ENCODE results near the gene RAB1B.

RAB1B gene

DNA sequence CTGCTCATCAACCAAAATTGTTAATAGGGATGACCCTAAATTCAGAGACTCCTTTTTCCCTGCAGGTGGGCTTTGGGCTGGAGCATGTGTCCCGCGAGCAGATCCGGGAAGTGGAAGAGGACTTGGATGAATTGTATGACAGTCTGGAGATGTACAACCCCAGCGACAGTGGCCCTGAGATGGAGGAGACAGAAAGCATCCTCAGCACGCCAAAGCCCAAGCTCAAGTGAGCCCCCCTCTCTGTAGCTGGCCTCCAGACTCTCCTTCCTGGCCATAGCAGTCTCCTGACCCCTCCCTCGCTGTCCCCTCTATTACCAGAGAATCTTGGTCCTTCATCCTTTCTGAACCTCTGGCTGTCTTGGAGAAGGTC is 47.9 kb upstream of the RAB1B start:
- TF ChIP-seq RARB (CRISPR knock-in tag; IDR thresholded peaks at IDR 0.05) (no peak), BACH2 (CRISPR knock-in tag; IDR thresholded peaks at IDR 0.05; ENCODE audit: borderline replicate concordance) (no peak), ISL1 (CRISPR knock-in tag; IDR thresholded peaks at IDR 0.05) (no peak), ZNF70 (CRISPR knock-in tag; IDR thresholded peaks at IDR 0.05) (no peak), ZFP30 (CRISPR knock-in tag; IDR thresholded peaks at IDR 0.05) (no peak), ESRRG (CRISPR knock-in tag; IDR thresholded peaks at IDR 0.05) (no peak), CSRNP3 (CRISPR knock-in tag; IDR thresholded peaks at IDR 0.05) (no peak), CSDC2 (CRISPR knock-in tag; IDR thresholded peaks at IDR 0.05) (no peak), ARNTL (CRISPR knock-in tag; IDR thresholded peaks at IDR 0.05; ENCODE audit: borderline replicate concordance, low read depth) (no peak)
- TF ChIP-seq, protein P1, sequence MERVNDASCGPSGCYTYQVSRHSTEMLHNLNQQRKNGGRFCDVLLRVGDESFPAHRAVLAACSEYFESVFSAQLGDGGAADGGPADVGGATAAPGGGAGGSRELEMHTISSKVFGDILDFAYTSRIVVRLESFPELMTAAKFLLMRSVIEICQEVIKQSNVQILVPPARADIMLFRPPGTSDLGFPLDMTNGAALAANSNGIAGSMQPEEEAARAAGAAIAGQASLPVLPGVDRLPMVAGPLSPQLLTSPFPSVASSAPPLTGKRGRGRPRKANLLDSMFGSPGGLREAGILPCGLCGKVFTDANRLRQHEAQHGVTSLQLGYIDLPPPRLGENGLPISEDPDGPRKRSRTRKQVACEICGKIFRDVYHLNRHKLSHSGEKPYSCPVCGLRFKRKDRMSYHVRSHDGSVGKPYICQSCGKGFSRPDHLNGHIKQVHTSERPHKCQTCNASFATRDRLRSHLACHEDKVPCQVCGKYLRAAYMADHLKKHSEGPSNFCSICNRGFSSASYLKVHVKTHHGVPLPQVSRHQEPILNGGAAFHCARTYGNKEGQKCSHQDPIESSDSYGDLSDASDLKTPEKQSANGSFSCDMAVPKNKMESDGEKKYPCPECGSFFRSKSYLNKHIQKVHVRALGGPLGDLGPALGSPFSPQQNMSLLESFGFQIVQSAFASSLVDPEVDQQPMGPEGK (CRISPR knock-in tag; IDR thresholded peaks at IDR 0.05; ENCODE audit: borderline replicate concordance): no peak
- TF ChIP-seq, protein P2, sequence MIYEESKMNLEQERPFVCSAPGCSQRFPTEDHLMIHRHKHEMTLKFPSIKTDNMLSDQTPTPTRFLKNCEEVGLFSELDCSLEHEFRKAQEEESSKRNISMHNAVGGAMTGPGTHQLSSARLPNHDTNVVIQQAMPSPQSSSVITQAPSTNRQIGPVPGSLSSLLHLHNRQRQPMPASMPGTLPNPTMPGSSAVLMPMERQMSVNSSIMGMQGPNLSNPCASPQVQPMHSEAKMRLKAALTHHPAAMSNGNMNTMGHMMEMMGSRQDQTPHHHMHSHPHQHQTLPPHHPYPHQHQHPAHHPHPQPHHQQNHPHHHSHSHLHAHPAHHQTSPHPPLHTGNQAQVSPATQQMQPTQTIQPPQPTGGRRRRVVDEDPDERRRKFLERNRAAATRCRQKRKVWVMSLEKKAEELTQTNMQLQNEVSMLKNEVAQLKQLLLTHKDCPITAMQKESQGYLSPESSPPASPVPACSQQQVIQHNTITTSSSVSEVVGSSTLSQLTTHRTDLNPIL (CRISPR knock-in tag; IDR thresholded peaks at IDR 0.05; ENCODE audit: low read depth): no peak

DNA sequence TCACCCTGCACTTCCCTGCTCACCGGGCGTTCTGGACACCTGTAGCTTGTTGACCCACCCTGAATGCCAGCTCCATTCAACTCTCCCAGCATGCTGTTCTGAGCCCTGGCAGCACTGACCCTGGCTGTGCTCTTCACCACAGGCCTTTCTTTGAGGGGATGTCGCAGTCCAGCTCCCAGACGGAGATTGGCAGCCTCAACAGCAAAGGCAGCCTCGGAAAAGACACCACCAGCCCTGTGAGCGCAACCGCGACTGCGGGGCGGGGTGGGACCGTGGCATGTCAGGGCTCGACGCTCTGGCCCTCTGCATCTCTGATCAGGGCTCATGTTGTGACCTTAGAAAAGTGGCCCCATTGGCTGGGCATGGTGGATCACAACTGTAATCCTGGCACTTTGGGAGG is 47.4 kb upstream of the RAB1B start:
- ATAC-seq: no peak
- TF ChIP-seq CSRNP3 (CRISPR knock-in tag; IDR thresholded peaks at IDR 0.05): no peak
- TF ChIP-seq ZC3H10 (CRISPR knock-in tag; IDR thresholded peaks at IDR 0.05): no peak
- TF ChIP-seq TCF4 (CRISPR knock-in tag; IDR thresholded peaks at IDR 0.05; ENCODE audit: borderline replicate concordance): no peak
- TF ChIP-seq ZNF8 (CRISPR knock-in tag; IDR thresholded peaks at IDR 0.05): no peak
- no peak for TF ChIP-seq ZNF565 (CRISPR knock-in tag; conservative IDR thresholded peaks at IDR 0.05; ENCODE audit: low read depth)
- no peak for TF ChIP-seq RARB (CRISPR knock-in tag; IDR thresholded peaks at IDR 0.05)
- no peak for TF ChIP-seq ARNTL (CRISPR knock-in tag; IDR thresholded peaks at IDR 0.05; ENCODE audit: borderline replicate concordance, low read depth)
- TF ChIP-seq SNAI2 (CRISPR knock-in tag; IDR thresholded peaks at IDR 0.05): no peak
- TF ChIP-seq PPARA (CRISPR knock-in tag; IDR thresholded peaks at IDR 0.05; ENCODE audit: borderline replicate concordance): no peak

More for the DNA sequence above, 47.9 kb upstream of the RAB1B start:
- ATAC-seq: no peak

DNA sequence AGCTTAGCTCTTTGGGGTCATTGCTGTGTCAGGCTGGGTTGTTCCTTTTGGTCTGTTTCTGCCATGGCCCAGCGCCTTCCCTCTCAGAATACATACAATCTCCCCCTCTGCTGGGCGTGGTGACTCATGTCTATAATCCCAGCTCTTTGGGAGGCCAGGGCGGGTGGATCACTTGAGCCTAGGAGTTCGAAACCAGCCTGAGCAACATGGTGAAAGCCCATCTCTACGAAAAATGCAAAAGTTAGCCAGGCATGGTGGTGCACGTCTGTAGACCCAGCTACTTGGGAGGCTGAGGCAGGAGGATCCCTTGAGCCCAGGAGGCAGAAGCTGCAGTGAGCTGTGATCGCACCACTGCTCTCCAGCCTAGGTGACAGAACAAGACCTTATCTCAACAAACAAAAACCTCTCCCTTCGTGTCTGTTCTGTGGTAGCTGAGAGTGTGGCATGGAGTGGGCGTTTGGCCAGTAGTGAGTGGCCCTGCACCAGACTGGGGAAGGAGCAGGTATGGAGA is 46.7 kb upstream of the RAB1B start:
- ATAC-seq: peak; percentile 12; the same call in 2 of the 3 replicates
- TF ChIP-seq ZFP3 (CRISPR knock-in tag; IDR thresholded peaks at IDR 0.05) (no peak), ESRRG (CRISPR knock-in tag; IDR thresholded peaks at IDR 0.05) (no peak), BACH2 (CRISPR knock-in tag; IDR thresholded peaks at IDR 0.05; ENCODE audit: borderline replicate concordance) (no peak), CSDC2 (CRISPR knock-in tag; IDR thresholded peaks at IDR 0.05) (no peak), TOX (CRISPR knock-in tag; IDR thresholded peaks at IDR 0.05; ENCODE audit: borderline replicate concordance) (no peak), ARNTL (CRISPR knock-in tag; IDR thresholded peaks at IDR 0.05; ENCODE audit: borderline replicate concordance, low read depth) (no peak), PPARA (CRISPR knock-in tag; IDR thresholded peaks at IDR 0.05; ENCODE audit: borderline replicate concordance) (no peak), TSHZ2 (CRISPR knock-in tag; IDR thresholded peaks at IDR 0.05) (no peak), ZC3H10 (CRISPR knock-in tag; IDR thresholded peaks at IDR 0.05) (no peak), ZNF70 (CRISPR knock-in tag; IDR thresholded peaks at IDR 0.05) (no peak), ZFP30 (CRISPR knock-in tag; IDR thresholded peaks at IDR 0.05) (no peak), SNAI2 (CRISPR knock-in tag; IDR thresholded peaks at IDR 0.05) (no peak), OSR1 (CRISPR knock-in tag; IDR thresholded peaks at IDR 0.05) (no peak), GLIS3 (CRISPR knock-in tag; IDR thresholded peaks at IDR 0.05) (no peak), CSRNP3 (CRISPR knock-in tag; IDR thresholded peaks at IDR 0.05) (no peak), ZNF565 (CRISPR knock-in tag; conservative IDR thresholded peaks at IDR 0.05; ENCODE audit: low read depth) (no peak)

Data from SK-N-SH treated with all-trans-retinoic acid at 6 μM for 48 hours (cell line).